ENCODE data around the gene KCNH4. TPM values are rescaled to one million over a fixed set of nuclear protein-coding genes. Genes with fewer than 3 reads are reported as not detected.

Gene KCNH4
- total RNA-seq, 1 donor from 2014 or later, result 0.64 TPM

GRCh38 chr17:42203354-42203753, 22.4 kb upstream of the KCNH4 start:
- DNase-seq (ENCODE audit: low spot score), result no peak
- H3K4me3 Mint-ChIP-seq (ENCODE audit: low read depth), result no peak overlapping the region
- H3K9me3 Mint-ChIP-seq, result no peaks in the 10 kb centered on the region
- intact Hi-C loops (cut with micrococcal nuclease), result no loop called here
- peaks cover 79% of the 10 kb centered on the region for H3K36me3 Mint-ChIP-seq (ENCODE audit: low read depth)
- H3K4me1 Mint-ChIP-seq (ENCODE audit: low read depth), result no peaks in the 10 kb centered on the region
- H3K27me3 Mint-ChIP-seq (ENCODE audit: low read depth), result no peaks in the 10 kb centered on the region
- no peak overlapping the region for H3K27ac Mint-ChIP-seq

GRCh38 chr17:42202696-42203095, 21.8 kb upstream of the KCNH4 start:
- no peaks in the 10 kb centered on the region for H3K4me1 Mint-ChIP-seq (ENCODE audit: low read depth)
- H3K9me3 Mint-ChIP-seq, result no peaks in the 10 kb centered on the region
- H3K27me3 Mint-ChIP-seq (ENCODE audit: low read depth), result no peaks in the 10 kb centered on the region
- no peak overlapping the region for H3K27ac Mint-ChIP-seq
- no peak overlapping the region for H3K4me3 Mint-ChIP-seq (ENCODE audit: low read depth)
- DNase-seq (ENCODE audit: low spot score), result no peak
- H3K36me3 Mint-ChIP-seq (ENCODE audit: low read depth), result peaks cover 78% of the 10 kb centered on the region
- intact Hi-C loops (cut with micrococcal nuclease), result no loop called here

DNA sequence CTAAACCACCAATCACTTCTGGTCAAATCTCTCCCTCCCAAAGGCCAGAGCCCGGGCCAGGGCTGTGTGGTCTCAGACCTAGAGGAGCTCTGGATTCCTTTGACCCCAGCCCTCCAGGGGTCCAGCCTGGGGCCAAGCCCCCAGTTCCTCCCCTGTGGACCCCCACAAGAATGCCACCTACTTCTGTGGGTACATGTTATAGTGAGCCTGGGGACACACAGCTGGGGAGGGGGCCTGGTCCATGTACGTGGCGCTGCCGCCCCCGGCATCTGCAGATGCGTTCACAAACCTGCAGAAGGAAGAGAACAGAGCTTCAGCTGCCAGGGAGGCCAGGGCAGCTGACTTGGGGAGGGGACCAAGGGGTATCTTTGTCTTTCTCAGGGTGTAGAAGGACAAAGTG, 21.2 kb upstream of the KCNH4 start:
- Mint-ChIP-seq H3K27me3 (ENCODE audit: low read depth) (no peaks in the 10 kb centered on the region), H3K9me3 (no peaks in the 10 kb centered on the region), H3K36me3 (ENCODE audit: low read depth) (peaks cover 73% of the 10 kb centered on the region), H3K27ac (no peak overlapping the region), H3K4me3 (ENCODE audit: low read depth) (no peak overlapping the region), H3K4me1 (ENCODE audit: low read depth) (no peaks in the 10 kb centered on the region)
- no peak for DNase-seq (ENCODE audit: low spot score)
- intact Hi-C loops (cut with micrococcal nuclease), result no loop called here

DNA sequence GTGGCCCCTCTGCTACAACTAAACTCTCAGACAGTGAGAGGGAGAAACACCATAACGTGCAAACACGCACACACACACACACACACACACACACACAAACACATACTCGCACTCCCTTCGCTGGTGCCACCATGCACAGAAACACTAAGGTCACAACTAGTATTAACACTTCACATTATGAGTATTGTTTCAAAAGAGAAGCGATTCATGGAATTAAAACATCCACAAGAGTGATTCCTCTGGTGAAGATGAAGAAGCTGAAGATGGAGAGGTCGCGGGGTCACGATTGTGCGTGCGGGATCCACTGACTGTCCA, 20.5 kb upstream of the KCNH4 start:
- DNase-seq (ENCODE audit: low spot score), result no peak
- Mint-ChIP-seq H3K9me3 (no peaks in the 10 kb centered on the region), H3K4me1 (ENCODE audit: low read depth) (no peaks in the 10 kb centered on the region), H3K27ac (no peak overlapping the region), H3K36me3 (ENCODE audit: low read depth) (peaks cover 66% of the 10 kb centered on the region), H3K27me3 (ENCODE audit: low read depth) (no peaks in the 10 kb centered on the region), H3K4me3 (ENCODE audit: low read depth) (no peak overlapping the region)
- intact Hi-C loops (cut with micrococcal nuclease), result no loop called here

DNA sequence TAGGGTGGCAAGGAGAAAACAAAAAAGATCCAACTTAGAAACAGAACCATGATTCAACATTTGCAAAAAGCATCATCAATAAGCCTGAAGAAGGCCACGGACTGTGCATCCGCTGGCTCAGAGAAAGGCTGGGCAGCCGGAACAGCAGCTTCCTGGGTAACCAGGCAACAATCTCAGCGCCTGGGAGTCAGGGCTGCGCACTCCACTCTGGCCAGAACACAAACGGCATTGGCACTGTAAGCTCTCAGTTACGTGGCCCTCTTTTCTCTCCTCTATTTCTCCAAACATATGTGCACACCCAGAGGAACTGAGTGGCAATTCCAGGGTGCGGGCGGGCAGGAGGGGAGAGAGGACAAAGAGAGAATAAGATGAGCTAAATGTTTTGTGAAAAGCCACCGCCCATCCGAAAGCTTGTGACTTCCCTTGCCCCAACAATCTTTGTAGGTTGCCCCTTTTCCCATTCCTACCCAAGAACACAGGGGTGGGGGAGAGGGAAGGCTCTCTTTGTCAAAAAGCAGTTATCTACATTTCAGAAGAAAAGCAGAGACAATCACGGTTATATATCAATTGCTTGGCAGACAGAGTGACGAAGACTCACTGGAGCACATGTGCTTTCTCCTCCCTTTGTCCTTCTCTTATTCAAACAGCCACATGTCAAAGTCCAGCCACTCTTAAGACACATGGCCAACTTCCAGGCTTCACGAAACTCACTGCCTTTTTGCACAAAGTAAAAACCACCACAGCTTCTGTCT, 19.9 kb upstream of the KCNH4 start:
- Mint-ChIP-seq H3K4me1 (ENCODE audit: low read depth) (no peaks in the 10 kb centered on the region), H3K27me3 (ENCODE audit: low read depth) (no peaks in the 10 kb centered on the region), H3K9me3 (no peaks in the 10 kb centered on the region), H3K36me3 (ENCODE audit: low read depth) (peaks cover 60% of the 10 kb centered on the region), H3K27ac (no peak overlapping the region), H3K4me3 (ENCODE audit: low read depth) (no peak overlapping the region)
- no peak for DNase-seq (ENCODE audit: low spot score)
- intact Hi-C loops (cut with micrococcal nuclease), result no loop called here

DNA sequence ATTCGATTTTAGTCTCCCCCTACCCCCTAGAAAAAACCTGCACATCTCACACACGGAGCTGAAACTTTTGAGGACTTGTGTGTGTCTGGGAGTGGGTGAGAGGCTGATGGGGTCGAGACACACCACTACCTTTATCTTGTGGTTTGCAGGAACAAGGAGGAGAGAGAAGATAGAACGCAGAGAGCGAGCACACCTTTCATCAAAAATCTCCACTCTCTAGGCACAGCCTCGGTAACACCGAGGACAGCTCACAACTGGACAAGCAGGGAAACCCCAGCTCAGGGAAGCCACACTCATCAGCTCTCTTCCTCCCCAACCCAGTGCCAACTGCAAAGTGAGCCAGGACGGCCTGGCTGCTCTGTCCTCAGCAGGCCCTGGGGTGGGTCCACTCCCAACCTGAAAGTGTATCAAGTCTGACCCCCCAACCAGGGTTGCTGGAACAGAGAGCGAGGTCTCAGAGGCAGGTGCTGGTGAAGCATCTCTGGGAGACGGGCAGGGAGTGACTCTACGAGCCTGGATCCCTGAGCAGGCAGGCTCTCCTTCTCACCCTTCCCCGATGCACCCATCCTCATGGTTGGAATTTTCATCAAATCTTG, 18.6 kb upstream of the KCNH4 start:
- Mint-ChIP-seq H3K27ac (no peak overlapping the region), H3K27me3 (ENCODE audit: low read depth) (no peaks in the 10 kb centered on the region), H3K4me3 (ENCODE audit: low read depth) (no peak overlapping the region), H3K36me3 (ENCODE audit: low read depth) (peaks cover 47% of the 10 kb centered on the region), H3K4me1 (ENCODE audit: low read depth) (peaks cover 4% of the 10 kb centered on the region), H3K9me3 (no peaks in the 10 kb centered on the region)
- intact Hi-C loops (cut with micrococcal nuclease), result no loop called here
- no peak for DNase-seq (ENCODE audit: low spot score)

DNA sequence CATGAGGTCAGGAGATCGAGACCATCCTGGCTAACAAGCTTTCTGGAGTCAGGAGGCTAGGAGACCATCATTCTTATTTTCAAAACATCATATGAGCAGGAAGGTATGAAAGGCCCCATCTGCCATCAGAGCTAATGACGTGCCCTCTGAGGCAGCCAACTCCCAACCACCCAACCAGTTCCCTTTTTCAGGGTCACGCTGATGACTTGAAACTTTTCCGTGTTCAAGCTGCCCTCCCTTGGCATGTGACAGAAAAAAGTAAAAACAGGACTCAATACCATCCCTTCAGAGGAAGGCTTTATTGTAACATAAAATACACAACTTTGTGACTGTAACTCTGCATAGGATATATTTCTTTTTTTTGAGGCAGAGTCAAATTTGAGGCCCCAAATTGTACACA, 18.0 kb upstream of the KCNH4 start:
- Mint-ChIP-seq H3K4me3 (ENCODE audit: low read depth) (no peak overlapping the region), H3K27ac (no peak overlapping the region), H3K4me1 (ENCODE audit: low read depth) (peaks cover 8% of the 10 kb centered on the region), H3K36me3 (ENCODE audit: low read depth) (peaks cover 41% of the 10 kb centered on the region), H3K9me3 (no peaks in the 10 kb centered on the region), H3K27me3 (ENCODE audit: low read depth) (no peaks in the 10 kb centered on the region)
- DNase-seq (ENCODE audit: low spot score), result no peak
- intact Hi-C loops (cut with micrococcal nuclease), result no loop called here

DNA sequence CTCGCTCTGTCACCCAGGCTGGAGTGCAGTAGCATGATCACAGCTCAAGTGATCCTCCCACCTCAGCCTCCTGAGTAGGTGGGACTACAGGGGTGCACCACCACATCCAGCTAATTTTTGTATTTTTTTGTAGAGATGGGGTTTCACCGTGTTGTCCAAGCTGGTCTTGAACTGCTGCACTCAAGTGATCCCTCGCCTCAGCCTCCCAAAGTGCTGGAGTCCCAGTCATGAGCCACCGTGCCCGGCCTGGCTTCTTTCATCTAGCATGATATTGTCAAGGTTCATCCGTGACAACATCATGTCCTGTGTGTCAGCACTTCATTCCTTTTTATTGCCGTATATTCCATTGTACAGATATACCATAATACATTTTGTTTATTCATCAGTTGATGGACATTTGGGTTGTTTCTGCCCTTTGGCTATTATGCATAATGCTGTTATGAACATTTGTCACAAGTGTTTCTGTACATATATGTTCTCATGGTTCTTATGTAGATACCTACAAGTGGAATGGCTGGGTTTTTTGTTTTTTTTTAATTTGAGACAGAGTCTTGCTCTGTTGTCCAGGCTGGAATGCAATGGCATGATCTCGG, 16.7 kb upstream of the KCNH4 start:
- DNase-seq (ENCODE audit: low spot score), result no peak
- Mint-ChIP-seq H3K27ac (no peak overlapping the region), H3K27me3 (ENCODE audit: low read depth) (no peaks in the 10 kb centered on the region), H3K4me3 (ENCODE audit: low read depth) (no peak overlapping the region), H3K36me3 (ENCODE audit: low read depth) (peaks cover 31% of the 10 kb centered on the region), H3K9me3 (no peaks in the 10 kb centered on the region), H3K4me1 (ENCODE audit: low read depth) (peaks cover 15% of the 10 kb centered on the region)
- intact Hi-C loops (cut with micrococcal nuclease), result no loop called here

DNA sequence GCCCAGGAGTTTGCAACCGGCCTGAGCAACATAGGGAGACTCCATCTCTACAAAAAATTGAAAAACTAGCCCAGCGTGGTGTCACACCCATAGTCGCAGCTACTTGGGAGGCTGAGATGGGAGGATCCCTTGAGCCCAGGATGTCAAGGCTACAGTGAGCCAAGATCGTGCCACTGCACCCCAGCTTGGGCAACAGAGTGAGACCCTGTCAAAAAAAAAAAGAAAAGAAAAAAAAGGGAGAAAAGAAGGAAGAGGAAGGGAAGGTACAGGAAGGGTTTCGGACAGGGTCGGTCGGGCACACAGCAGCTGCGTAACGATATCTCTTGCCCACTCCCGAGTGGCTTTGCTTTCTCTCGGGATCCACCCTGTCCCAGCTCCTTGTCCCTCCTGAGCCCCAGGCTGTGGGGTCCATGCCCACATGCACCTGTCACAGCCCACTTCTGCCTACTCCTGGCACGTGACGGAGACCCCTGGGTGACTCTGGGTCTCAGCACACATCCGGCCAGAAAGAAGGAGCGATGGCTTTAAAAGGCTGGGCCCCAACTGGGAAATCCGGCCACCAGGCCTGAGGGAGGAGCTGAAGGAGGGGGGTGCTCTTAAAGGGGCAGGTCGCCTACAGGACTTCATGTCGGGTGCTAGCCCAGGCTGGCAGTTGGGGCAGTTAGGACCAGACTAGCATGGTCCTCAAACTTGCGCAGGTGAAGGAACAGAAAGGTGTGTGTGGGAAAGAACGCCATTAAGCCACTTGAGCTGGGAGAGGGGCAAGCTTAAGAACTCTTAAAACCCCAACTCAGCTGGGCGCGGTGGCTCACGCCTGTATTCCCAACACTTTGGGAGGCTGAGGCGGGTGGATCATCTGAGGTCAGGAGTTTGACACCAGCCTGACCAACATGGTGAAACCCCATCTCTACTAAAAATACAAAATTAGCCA, 13.3 kb upstream of the KCNH4 start, which contains the start of gene GHDC:
TSS of gene GHDC (minus strand) at position 526 of the 931 bp plus-strand sequence. CDS start 913 bp downstream, outside the sequence.
- H3K36me3 Mint-ChIP-seq (ENCODE audit: low read depth), result peaks cover under 1% of the 10 kb centered on the region
- intact Hi-C loops (cut with micrococcal nuclease), result no loop called here
- peak within 1 kb of the TSS; percentile 93 for H3K27ac Mint-ChIP-seq
- DNase-seq (ENCODE audit: low spot score), result peak; percentile 74
- peaks cover 17% of the 10 kb centered on the region for H3K4me1 Mint-ChIP-seq (ENCODE audit: low read depth)
- H3K4me3 Mint-ChIP-seq (ENCODE audit: low read depth), result peak within 1 kb of the TSS; percentile 96
- H3K9me3 Mint-ChIP-seq, result no peaks in the 10 kb centered on the region
- no peaks in the 10 kb centered on the region for H3K27me3 Mint-ChIP-seq (ENCODE audit: low read depth)

DNA sequence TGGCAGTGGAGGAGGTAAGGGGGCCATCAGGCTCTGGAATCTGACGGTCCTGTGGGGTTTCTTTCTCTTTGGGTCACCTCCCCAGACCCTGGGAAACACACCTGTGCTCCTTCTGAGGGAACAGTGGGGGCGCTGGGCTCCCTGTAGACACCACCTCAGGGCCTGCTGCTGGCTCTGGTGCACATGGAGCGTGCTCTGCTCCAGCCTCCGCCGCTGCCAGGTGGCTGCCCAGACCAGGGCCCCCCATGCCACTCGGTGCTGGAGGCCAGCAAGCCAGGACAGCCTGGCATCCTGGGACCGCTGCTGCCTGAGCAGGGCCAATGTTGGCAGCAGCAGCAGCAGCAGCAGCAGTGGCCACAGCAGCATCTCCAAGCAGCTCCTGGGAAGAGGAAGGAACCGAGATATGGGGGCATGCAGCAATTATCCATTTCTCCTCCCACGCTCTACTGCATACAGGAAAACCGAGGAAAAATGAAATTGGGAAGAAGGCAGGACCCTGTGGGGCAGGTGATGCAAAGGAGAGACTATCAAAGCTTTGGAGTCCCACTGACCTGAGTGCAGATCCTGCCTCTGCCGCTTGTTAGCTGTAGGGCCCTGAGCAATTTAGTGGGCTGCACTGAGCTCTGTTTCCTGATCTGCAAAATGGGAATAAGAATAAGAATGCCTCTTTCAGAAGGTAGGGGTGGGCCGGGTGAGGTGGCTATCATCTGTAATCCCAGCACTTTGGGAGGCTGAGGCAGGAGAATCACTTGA, 12.4 kb upstream of the KCNH4 start:
- DNase-seq (ENCODE audit: low spot score), result no peak
- no peaks in the 10 kb centered on the region for H3K36me3 Mint-ChIP-seq (ENCODE audit: low read depth)
- H3K4me1 Mint-ChIP-seq (ENCODE audit: low read depth), result peaks cover 17% of the 10 kb centered on the region
- H3K4me3 Mint-ChIP-seq (ENCODE audit: low read depth), result peak overlapping the region; percentile 96
- no peaks in the 10 kb centered on the region for H3K27me3 Mint-ChIP-seq (ENCODE audit: low read depth)
- intact Hi-C loops (cut with micrococcal nuclease), result no loop called here
- H3K9me3 Mint-ChIP-seq, result no peaks in the 10 kb centered on the region
- H3K27ac Mint-ChIP-seq, result peak overlapping the region; percentile 93

DNA sequence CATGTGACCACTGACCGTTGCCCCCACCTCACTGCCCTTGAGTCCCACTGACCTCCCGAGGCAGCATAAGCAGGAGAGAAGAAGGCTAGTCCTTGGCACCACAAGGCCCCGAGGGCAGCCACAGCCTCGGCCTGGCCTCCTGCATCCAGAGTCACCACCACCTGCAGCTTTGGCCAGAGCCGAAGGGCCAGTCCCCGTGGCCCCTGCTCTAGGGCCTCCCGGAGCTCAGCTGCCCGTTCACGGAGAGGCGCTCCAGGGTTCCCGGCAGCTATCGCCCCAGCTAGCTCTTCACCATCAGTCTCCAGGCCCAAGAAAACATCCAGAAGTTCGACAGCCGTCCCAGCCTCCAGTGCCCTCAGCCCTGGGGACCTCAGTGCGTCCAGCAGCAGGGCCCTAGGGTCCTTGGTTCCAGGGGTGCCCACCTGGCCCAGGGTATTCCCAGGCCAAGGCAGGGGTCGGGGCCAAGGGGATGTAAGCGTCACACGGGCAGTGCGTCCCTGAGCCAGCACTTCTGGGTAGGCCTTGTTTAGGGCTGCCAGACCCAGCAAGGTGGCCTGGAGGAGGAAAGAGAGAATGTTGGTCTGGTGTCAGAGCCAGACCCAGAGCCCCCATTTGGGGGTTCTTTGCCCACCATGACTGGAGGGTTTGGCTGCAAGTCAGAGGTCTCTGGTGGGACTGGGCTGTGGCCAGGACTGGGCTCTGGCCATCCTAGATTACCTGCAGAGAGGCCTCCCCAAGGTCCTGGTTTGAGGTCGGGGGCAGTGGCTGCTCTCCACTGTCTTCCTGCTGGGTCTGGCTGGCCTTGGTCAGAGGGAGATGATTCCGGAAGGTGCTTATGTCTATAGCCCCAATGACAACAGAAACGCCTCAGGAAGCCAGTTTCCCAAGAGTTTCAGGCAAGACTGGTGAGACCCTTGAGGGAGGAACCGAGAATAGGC, 11.5 kb upstream of the KCNH4 start:
- Mint-ChIP-seq H3K36me3 (ENCODE audit: low read depth) (no peaks in the 10 kb centered on the region), H3K4me3 (ENCODE audit: low read depth) (peak overlapping the region; percentile 96), H3K27me3 (ENCODE audit: low read depth) (no peaks in the 10 kb centered on the region), H3K4me1 (ENCODE audit: low read depth) (peaks cover 17% of the 10 kb centered on the region), H3K9me3 (no peaks in the 10 kb centered on the region), H3K27ac (no peak overlapping the region)
- DNase-seq (ENCODE audit: low spot score), result no peak
- intact Hi-C loops (cut with micrococcal nuclease), result no loop called here
